ENCODE results near the gene ITGA4.
A peak's percentile ranks its signal among the peaks of the same experiment; 100 is the strongest.
"Not testable (repeated sequence)": the region's sequence is repeated elsewhere in the genome, so short reads cannot be mapped to it uniquely, and the experiment has no call there.

ITGA4 gene

GRCh38 chr2:181457121-181457740 lies at the start of gene ITGA4:
Gene ITGA4 (plus strand): TSS chr2:181457386. CDS start chr2:181457655, 269 bp downstream.
- peak; percentile 73 for DNase-seq

GRCh38 chr2:181408861-181409260 lies 48.3 kb upstream of the ITGA4 start:
- no peak for DNase-seq

- DNase-seq, result no peak
Measured at GRCh38 chr2:181411105-181411849, 45.9 kb upstream of the ITGA4 start.

- no peak for DNase-seq
Measured at GRCh38 chr2:181419129-181419855, 37.9 kb upstream of the ITGA4 start.

GRCh38 chr2:181420259-181421130 lies 36.7 kb upstream of the ITGA4 start:
- DNase-seq, result no peak

GRCh38 chr2:181421131-181421458 lies 36.1 kb upstream of the ITGA4 start:
- DNase-seq, result no peak

- no peak for DNase-seq
Measured at GRCh38 chr2:181421464-181421863, 35.7 kb upstream of the ITGA4 start.

- no peak for DNase-seq
Measured at GRCh38 chr2:181426672-181427071, 30.5 kb upstream of the ITGA4 start.

- DNase-seq, result no peak
Measured at GRCh38 chr2:181430406-181431118, 26.6 kb upstream of the ITGA4 start.

- DNase-seq, result no peak
Measured at GRCh38 chr2:181431674-181432073, 25.5 kb upstream of the ITGA4 start.

- no peak for DNase-seq
Measured at GRCh38 chr2:181438261-181438660, 18.9 kb upstream of the ITGA4 start.

- DNase-seq, result no peak
Measured at GRCh38 chr2:181440344-181440743, 16.8 kb upstream of the ITGA4 start.

GRCh38 chr2:181440919-181441318 lies 16.3 kb upstream of the ITGA4 start:
- no peak for DNase-seq

- DNase-seq, result no peak
Measured at GRCh38 chr2:181441670-181442069, 15.5 kb upstream of the ITGA4 start.

GRCh38 chr2:181444654-181445053 lies 12.5 kb upstream of the ITGA4 start:
- no peak for DNase-seq

GRCh38 chr2:181446985-181447384 lies 10.2 kb upstream of the ITGA4 start:
- no peak for DNase-seq

GRCh38 chr2:181449278-181449677 lies 7.9 kb upstream of the ITGA4 start:
- not testable (repeated sequence) for DNase-seq

GRCh38 chr2:181454686-181455450 lies 2.3 kb upstream of the ITGA4 start:
- DNase-seq, result no peak

GRCh38 chr2:181456660-181457120 lies 496 bp upstream of the ITGA4 start:
- DNase-seq, result no peak

GRCh38 chr2:181457741-181458425 lies 697 bp downstream of the ITGA4 start:
- DNase-seq, result peak; percentile 24

- DNase-seq, result no peak
Measured at GRCh38 chr2:181458871-181459270, 1.7 kb downstream of the ITGA4 start.
